GM12874 (cell line): ENCODE data around the gene ARID5B.

Experiments used
- TF ChIP-seq, protein P1 (sequence below): IDR thresholded peaks from 2 replicates; pipeline ENCODE4 v1.5.1; 2011; ENCODE audit warnings: low read depth, mild to moderate bottlenecking, control low read depth, low read length, moderate library complexity; ENCODE audit not compliant: insufficient read depth

The ARID5B gene

DNA sequence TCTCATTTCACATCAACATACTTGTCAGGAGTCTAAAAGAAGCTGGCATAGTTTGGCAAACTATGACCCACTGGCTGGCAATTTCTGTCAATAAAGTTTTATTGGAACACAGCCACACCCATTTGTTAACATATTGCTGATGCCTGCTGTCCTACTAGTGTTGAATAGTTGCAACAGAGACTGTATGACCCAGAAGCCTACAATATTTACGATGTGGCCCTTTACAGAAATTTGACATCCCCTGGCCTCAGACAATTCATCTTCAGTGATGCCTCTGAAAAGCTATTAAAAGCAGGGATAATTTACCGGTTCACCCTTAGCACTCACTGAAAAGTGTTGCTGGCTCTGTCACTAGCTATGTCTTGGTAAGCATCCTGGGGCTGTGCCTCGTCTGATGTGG is 155.2 kb downstream of the ARID5B start:
- TF ChIP-seq, protein P1, sequence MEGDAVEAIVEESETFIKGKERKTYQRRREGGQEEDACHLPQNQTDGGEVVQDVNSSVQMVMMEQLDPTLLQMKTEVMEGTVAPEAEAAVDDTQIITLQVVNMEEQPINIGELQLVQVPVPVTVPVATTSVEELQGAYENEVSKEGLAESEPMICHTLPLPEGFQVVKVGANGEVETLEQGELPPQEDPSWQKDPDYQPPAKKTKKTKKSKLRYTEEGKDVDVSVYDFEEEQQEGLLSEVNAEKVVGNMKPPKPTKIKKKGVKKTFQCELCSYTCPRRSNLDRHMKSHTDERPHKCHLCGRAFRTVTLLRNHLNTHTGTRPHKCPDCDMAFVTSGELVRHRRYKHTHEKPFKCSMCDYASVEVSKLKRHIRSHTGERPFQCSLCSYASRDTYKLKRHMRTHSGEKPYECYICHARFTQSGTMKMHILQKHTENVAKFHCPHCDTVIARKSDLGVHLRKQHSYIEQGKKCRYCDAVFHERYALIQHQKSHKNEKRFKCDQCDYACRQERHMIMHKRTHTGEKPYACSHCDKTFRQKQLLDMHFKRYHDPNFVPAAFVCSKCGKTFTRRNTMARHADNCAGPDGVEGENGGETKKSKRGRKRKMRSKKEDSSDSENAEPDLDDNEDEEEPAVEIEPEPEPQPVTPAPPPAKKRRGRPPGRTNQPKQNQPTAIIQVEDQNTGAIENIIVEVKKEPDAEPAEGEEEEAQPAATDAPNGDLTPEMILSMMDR = no peak

DNA sequence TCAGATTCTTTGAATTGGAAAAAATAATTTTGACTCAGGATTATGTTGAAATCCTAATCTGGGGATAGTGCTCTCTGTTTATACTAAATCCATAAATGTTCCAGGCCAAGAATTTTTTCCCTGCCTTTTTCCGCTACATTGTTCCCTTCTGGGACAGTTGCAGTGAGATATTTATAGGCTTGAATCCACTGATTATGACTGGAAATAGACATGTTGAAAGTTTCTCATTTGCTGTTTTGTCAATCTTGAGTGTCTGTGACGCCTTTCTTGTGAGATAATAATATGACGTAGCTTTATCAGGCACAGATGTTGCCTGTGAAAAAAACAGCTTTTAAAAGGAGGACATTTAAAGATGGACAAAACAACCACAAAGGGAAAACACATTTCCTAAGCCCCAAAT is 155.9 kb downstream of the ARID5B start:
- TF ChIP-seq, protein P1 = no peak

- TF ChIP-seq, protein P1 = no peak
Observed at GRCh38 chr10:62057850-62058249, 156.4 kb downstream of the ARID5B start.

DNA sequence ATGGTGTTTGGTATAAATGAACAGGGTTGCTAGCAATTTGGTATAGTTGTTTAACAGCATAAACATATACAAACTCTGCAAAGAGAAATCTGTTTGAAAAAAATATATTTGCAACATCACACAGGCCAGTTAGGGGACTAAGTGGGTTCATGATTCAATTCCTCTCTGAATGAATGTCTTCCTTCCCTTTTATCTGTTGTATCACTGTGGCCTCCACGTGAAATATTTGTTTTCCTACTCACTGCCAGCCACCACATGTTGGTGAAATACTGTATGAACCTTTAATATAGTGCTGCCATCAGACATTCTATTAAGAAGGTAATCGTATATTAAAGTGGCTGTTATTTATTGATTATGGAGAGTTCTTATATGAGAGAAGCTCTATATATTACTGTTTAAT is 157.0 kb downstream of the ARID5B start:
- TF ChIP-seq, protein P1 = no peak

DNA sequence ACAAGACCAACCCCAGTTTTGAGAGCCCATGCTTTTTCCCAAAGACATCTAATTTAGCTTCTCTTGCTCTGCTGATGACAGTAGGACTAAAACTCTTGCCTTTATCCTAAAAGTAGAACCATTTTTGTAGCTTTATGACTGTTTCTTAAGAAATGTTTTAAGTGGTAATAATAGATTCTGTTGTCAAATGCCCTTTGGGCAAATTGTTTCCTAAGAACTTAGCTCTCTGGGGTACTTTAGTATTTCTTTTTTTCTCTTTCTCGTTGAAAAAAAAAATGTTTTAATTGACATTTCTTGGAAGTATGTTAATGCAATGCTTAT is 157.4 kb downstream of the ARID5B start:
- TF ChIP-seq, protein P1 = no peak

DNA sequence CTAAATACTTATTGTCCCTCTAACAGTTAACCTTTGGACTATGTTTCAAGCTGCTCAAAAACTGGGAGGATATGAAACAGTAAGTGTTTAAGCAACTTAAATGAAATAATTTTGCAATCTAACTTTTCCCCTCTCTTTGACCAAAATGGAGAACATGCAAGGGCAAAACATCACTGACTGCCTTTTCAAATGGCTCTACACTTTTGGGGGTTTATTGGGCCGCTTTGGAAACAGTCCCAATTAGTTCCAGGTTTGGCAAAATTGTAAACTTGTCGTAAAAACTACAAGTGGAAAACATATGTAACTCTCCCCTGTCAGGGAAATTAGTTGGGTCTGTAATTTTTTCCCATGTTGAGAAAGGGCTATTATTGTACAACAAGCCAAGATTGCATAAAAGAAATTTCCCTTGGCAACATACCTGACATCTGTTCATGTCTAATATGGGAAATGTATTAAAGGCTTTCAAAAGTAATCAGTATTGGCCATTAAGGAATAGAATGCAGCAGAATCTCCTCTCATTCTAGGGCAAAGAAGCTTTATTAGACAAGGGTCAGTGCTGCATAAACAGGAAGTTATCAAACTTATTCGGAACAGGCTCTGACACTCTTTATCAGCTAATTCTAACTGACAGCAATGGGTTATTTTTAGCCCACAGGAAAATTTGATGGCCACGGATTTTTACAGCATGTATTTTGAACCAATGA is 157.9 kb downstream of the ARID5B start:
- TF ChIP-seq, protein P1 = no peak

- TF ChIP-seq, protein P1 = no peak
Observed at GRCh38 chr10:62062028-62062427, 160.5 kb downstream of the ARID5B start.
